ENCODE results near the gene ZC3H13. TPM values are rescaled to one million over a fixed set of nuclear protein-coding genes. Genes with fewer than 3 reads are reported as not detected.

The ZC3H13 gene
- total and polyA plus RNA-seq, 9 donors, result 15.1 to 64.1 (median 41.9) TPM

GRCh38 chr13:45917019-45917418, 135.5 kb downstream of the ZC3H13 start:
- DNase-seq, result no peak
- intact Hi-C loops (cut with DNase I), result no loop called here
- TF ChIP-seq POLR2A (IDR thresholded peaks at IDR 0.05) (no peak), EP300 (IDR thresholded peaks at IDR 0.05) (no peak), CTCF (IDR thresholded peaks at IDR 0.05) (no peak)

DNA sequence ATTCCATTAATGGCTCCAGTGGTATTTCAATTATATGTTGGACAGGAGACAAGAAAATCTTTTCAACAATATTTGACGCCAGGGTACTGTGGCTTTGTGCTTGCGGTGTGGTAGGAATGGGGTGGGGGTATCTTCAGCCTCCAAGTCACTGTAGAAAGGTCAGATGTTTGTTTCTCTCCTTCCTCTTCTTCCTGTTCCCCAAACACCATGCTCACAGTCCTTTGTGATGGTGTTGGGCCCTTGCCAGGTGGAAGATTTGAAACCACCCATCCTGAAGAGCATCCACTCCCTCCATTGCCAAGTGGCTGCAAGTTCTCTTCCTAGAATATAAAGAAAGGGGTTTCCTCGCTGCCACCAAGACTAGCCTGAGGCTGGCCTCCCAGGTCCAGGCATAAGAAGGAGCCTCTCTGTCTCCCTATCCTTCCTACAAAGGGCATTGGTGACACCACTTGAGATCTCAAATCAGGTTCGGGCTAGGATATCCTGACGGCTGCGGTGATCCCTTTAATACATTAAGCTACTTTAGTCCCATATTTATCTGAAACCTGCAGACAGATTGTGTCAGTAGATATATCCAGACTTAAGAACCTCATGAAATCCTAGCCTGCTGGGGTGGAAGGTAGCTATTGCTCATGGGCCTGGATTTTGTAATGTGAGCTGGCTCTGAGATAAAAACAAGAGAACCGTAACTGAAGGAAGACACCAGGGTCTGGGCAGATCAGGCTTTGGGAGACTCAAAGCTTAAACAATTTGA, 136.7 kb downstream of the ZC3H13 start:
- Histone ChIP-seq H3K27me3 (no peaks in the 10 kb centered on the region), H3K36me3 (no peaks in the 10 kb centered on the region), H3K27ac (no peak overlapping the region), H3K4me1 (ENCODE audit: insufficient read depth) (no peaks in the 10 kb centered on the region), H3K4me3 (no peak overlapping the region), H3K9me3 (no peaks in the 10 kb centered on the region)
- TF ChIP-seq CTCF (IDR thresholded peaks at IDR 0.05) (no peak), POLR2A (IDR thresholded peaks at IDR 0.05) (no peak), EP300 (IDR thresholded peaks at IDR 0.05) (no peak)
- WGBS, 3 donors, result 90 to 93% (median 91%) methylated on average over 7 of the region's 7 CpGs
- intact Hi-C loops (cut with DNase I), result no loop called here
- DNase-seq, result no peak

More at GRCh38 chr13:45917019-45917418, 135.5 kb downstream of the ZC3H13 start:
- Histone ChIP-seq H3K27me3 (no peaks in the 10 kb centered on the region), H3K4me3 (no peak overlapping the region), H3K36me3 (no peaks in the 10 kb centered on the region), H3K9me3 (no peaks in the 10 kb centered on the region), H3K4me1 (ENCODE audit: insufficient read depth) (no peaks in the 10 kb centered on the region), H3K27ac (no peak overlapping the region)

- 63 to 85% (median 79%) methylated on average over 7 of the region's 7 CpGs for WGBS, 3 donors
- no peaks in the 10 kb centered on the region for H3K27me3 ChIP-seq
- DNase-seq, result no peak
Observed at GRCh38 chr13:45909673-45910072, 142.9 kb downstream of the ZC3H13 start.

GRCh38 chr13:45909089-45909488, 143.5 kb downstream of the ZC3H13 start:
- no peak for DNase-seq
- 78 to 88% (median 81%) methylated on average over 3 of the region's 3 CpGs for WGBS, 3 donors
- no peaks in the 10 kb centered on the region for H3K27me3 ChIP-seq
- no peaks in the 10 kb centered on the region for H3K4me1 ChIP-seq (ENCODE audit: insufficient read depth)
- no peak overlapping the region for H3K27ac ChIP-seq
- no peak overlapping the region for H3K4me3 ChIP-seq
- TF ChIP-seq POLR2A (IDR thresholded peaks at IDR 0.05) (no peak), EP300 (IDR thresholded peaks at IDR 0.05) (no peak), CTCF (IDR thresholded peaks at IDR 0.05) (no peak)
- intact Hi-C loops (cut with DNase I), result no loop called here
- no peaks in the 10 kb centered on the region for H3K36me3 ChIP-seq
- H3K9me3 ChIP-seq, result no peaks in the 10 kb centered on the region

More at GRCh38 chr13:45909673-45910072, 142.9 kb downstream of the ZC3H13 start:
- H3K27ac ChIP-seq, result no peak overlapping the region
- intact Hi-C loops (cut with DNase I), result no loop called here
- H3K4me3 ChIP-seq, result no peak overlapping the region
- H3K36me3 ChIP-seq, result no peaks in the 10 kb centered on the region
- TF ChIP-seq CTCF (IDR thresholded peaks at IDR 0.05) (no peak), EP300 (IDR thresholded peaks at IDR 0.05) (no peak), POLR2A (IDR thresholded peaks at IDR 0.05) (no peak)
- no peaks in the 10 kb centered on the region for H3K4me1 ChIP-seq (ENCODE audit: insufficient read depth)
- H3K9me3 ChIP-seq, result no peaks in the 10 kb centered on the region
